Hepatocyte (in vitro differentiated cells): ENCODE results near the gene ARR3. TPM values are rescaled to one million over a fixed set of nuclear protein-coding genes. Genes with fewer than 3 reads are reported as not detected.

ENCODE experiments used
- DNase-seq: peaks from one replicate; pipeline ENCODE4 v3.0.0-alpha.2; 2016; ENCODE audit warnings: low spot score
- H2AFZ ChIP-seq: fragments of 200-600 bp; sonication (generic); 2 replicates; pipeline ENCODE4 v1.6.0; 2016; ENCODE audit warnings: antibody characterized with exemption, mild to moderate bottlenecking
- H3K27ac ChIP-seq: fragments of 200-600 bp; sonication (generic); 2 replicates; pipeline ENCODE4 v1.5.1; 2016; ENCODE audit warnings: mild to moderate bottlenecking
- H3K27me3 ChIP-seq: fragments of 200-600 bp; sonication (generic); 2 replicates; pipeline ENCODE4 v1.6.1; 2016
- H3K36me3 ChIP-seq: fragments of 200-600 bp; sonication (generic); replicated peaks from 2 replicates; pipeline ENCODE4 v1.5.1; 2016; ENCODE audit warnings: low read depth; ENCODE audit not compliant: insufficient read depth
- H3K4me1 ChIP-seq: fragments of 200-600 bp; sonication (generic); 2 replicates; pipeline ENCODE4 v1.5.1; 2016; ENCODE audit warnings: mild to moderate bottlenecking, moderate library complexity; ENCODE audit not compliant: insufficient read depth
- H3K4me2 ChIP-seq: fragments of 200-600 bp; sonication (generic); 2 replicates; pipeline ENCODE4 v1.6.0; 2016
- H3K4me3 ChIP-seq: fragments of 200-600 bp; sonication (generic); 2 replicates; pipeline ENCODE4 v1.5.1; 2016; ENCODE audit warnings: mild to moderate bottlenecking
- H3K79me2 ChIP-seq: fragments of 200-600 bp; sonication (generic); 2 replicates; pipeline ENCODE4 v1.6.0; 2017; ENCODE audit warnings: mild to moderate bottlenecking
- H3K9me2 ChIP-seq: fragments of 200-600 bp; sonication (generic); replicated peaks from 2 replicates; pipeline ENCODE4 v1.6.0; 2017; ENCODE audit warnings: mild to moderate bottlenecking; ENCODE audit not compliant: insufficient read depth
- H3K9me3 ChIP-seq: fragments of 200-600 bp; sonication (generic); 2 replicates; pipeline ENCODE4 v1.5.1; 2016; ENCODE audit warnings: low read depth, mild to moderate bottlenecking
- H4K20me1 ChIP-seq: fragments of 200-600 bp; sonication (generic); 2 replicates; pipeline ENCODE4 v1.6.0; 2016; ENCODE audit warnings: mild to moderate bottlenecking; ENCODE audit not compliant: insufficient read depth, poor library complexity, severe bottlenecking
- EZH2 ChIP-seq: fragments of 200-600 bp; sonication (generic); IDR thresholded peaks from 2 replicates; pipeline ENCODE4 v1.6.1; 2016; ENCODE audit warnings: antibody characterized with exemption, mild to moderate bottlenecking, borderline replicate concordance
- EZH2phosphoT487 ChIP-seq: fragments of 200-600 bp; sonication (generic); IDR thresholded peaks from one replicate; pipeline ENCODE4 v1.6.1; 2018; ENCODE audit warnings: antibody characterized with exemption, mild to moderate bottlenecking, low read depth, moderate library complexity; ENCODE audit not compliant: unreplicated experiment, severe bottlenecking
- WGBS: methylation state at CpG from one replicate; pipeline ENCODE4 v1.1.6; 2016; ENCODE audit warnings: low lambda C conversion rate; ENCODE audit errors: missing lambda C conversion rate; 5-methylcytosine and 5-hydroxymethylcytosine counted together
- polyA plus RNA-seq: library from polyadenylated mRNA; unstranded; fragments of >200 nt; fragmentation: Nextera tagmentation; extraction: Ambion mirVana; gene quantifications from 2 replicates; pipeline ENCODE4 v1.2.1, GENCODE V29; 2016
- small RNA-seq: library from RNA; depleted of rRNA; stranded (forward); fragments of <200 nt; gene quantifications from one replicate; pipeline ENCODE3, GENCODE V24; 2014
- total RNA-seq: library from RNA; depleted of rRNA; stranded (reverse); fragments of >200 nt; gene quantifications from 2 replicates; pipeline ENCODE4 v1.2.3, GENCODE V29; 2014
- TF ChIP-seq, protein P1 (sequence below): fragments of 200-600 bp; sonication (generic); IDR thresholded peaks from 2 replicates; pipeline ENCODE4 v1.5.1; 2016; ENCODE audit warnings: antibody characterized with exemption, mild to moderate bottlenecking; ENCODE audit not compliant: poor library complexity

ARR3 gene
- total and polyA plus RNA-seq, 2 experiments from 2014 or later = not detected

DNA sequence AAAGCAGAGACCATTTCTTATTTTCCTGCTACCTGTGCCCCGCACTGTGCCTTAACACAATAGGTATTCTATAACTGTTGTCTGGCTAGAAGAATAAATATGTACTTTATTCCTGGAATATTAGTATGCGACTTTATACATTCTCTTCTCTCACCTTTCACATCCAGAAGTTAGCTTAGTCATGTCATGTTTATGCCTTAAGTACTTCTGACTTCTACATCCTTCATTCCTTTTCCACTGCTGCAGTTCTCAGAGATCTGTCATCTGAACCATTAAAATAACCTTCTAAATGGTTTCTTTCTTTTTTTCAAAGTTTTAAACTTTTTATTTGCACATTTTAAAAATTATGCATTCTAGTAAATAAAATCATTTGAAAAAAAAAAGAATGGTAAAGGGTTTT lies 56.2 kb downstream of the ARR3 start:
- Histone ChIP-seq H3K27me3 (no peaks in the 10 kb centered on the region), H4K20me1 (no peaks in the 10 kb centered on the region), H3K9me2 (no peaks in the 10 kb centered on the region), H3K4me2 (no peak overlapping the region), H2AFZ (no peak overlapping the region), H3K36me3 (no peaks in the 10 kb centered on the region), H3K79me2 (no peaks in the 10 kb centered on the region), H3K9me3 (no peaks in the 10 kb centered on the region), H3K27ac (no peak overlapping the region), H3K4me1 (no peaks in the 10 kb centered on the region), H3K4me3 (no peak overlapping the region)
- WGBS = 90% methylated on average over 2 of the region's 2 CpGs
- DNase-seq = no peak
- TF ChIP-seq EZH2phosphoT487 = no peak
- TF ChIP-seq, protein P1, sequence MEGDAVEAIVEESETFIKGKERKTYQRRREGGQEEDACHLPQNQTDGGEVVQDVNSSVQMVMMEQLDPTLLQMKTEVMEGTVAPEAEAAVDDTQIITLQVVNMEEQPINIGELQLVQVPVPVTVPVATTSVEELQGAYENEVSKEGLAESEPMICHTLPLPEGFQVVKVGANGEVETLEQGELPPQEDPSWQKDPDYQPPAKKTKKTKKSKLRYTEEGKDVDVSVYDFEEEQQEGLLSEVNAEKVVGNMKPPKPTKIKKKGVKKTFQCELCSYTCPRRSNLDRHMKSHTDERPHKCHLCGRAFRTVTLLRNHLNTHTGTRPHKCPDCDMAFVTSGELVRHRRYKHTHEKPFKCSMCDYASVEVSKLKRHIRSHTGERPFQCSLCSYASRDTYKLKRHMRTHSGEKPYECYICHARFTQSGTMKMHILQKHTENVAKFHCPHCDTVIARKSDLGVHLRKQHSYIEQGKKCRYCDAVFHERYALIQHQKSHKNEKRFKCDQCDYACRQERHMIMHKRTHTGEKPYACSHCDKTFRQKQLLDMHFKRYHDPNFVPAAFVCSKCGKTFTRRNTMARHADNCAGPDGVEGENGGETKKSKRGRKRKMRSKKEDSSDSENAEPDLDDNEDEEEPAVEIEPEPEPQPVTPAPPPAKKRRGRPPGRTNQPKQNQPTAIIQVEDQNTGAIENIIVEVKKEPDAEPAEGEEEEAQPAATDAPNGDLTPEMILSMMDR = no peak
- TF ChIP-seq EZH2 = no peak

DNA sequence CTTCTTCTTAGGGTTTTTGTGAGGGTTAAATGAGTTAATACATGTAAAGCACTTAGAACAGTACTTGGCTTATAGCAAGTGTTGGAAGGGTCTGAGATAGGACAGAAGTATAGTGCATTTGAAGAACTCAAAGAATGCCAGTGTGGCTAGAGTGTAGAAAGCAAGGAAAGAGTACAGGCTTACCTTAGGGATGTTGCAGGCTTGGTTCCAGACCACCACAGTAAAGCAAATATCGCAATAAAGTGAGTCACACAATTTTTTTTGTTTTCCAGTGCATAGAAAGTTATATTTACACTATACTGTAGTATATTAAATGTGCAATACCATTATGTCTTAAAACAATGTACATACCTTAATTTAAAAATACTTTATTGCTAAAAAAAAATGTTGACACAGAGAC lies 63.0 kb downstream of the ARR3 start:
- H3K36me3 ChIP-seq = no peaks in the 10 kb centered on the region
- no peak overlapping the region for H3K4me2 ChIP-seq
- no peaks in the 10 kb centered on the region for H3K9me2 ChIP-seq
- H3K4me3 ChIP-seq = no peak overlapping the region
- no peak overlapping the region for H2AFZ ChIP-seq
- no peaks in the 10 kb centered on the region for H3K79me2 ChIP-seq
- no peaks in the 10 kb centered on the region for H3K9me3 ChIP-seq
- WGBS = 61% methylated on average over 1 of the region's 1 CpG
- no peaks in the 10 kb centered on the region for H3K27me3 ChIP-seq
- H3K27ac ChIP-seq = no peak overlapping the region
- TF ChIP-seq EZH2 (no peak), EZH2phosphoT487 (no peak)
- TF ChIP-seq, protein P1 = no peak
- no peak for DNase-seq
- no peaks in the 10 kb centered on the region for H4K20me1 ChIP-seq
- H3K4me1 ChIP-seq = no peaks in the 10 kb centered on the region

Small RNA genes within 50 kb of the gene (small RNA-seq; reads per million reads assigned to genes)
- not detected for gene RNA5SP507

Other genes with a start within 250 kb of the ARR3 start
- gene AWAT2, start 218.4 kb upstream of the ARR3 start, total RNA-seq = not detected in 2 replicates
- gene AWAT2, start 218.4 kb upstream of the ARR3 start, polyA plus RNA-seq = not detected in 2 replicates
- gene OTUD6A, start 205.9 kb upstream of the ARR3 start, total RNA-seq = not detected in 2 replicates
- gene OTUD6A, start 205.9 kb upstream of the ARR3 start, polyA plus RNA-seq = not detected in 2 replicates
- gene IGBP1, start 134.9 kb upstream of the ARR3 start, total RNA-seq = 61.6 and 72.0 TPM in 2 replicates
- gene IGBP1, start 134.9 kb upstream of the ARR3 start, polyA plus RNA-seq = 26.8 and 30.2 TPM in 2 replicates
- gene DGAT2L6, start 90.9 kb upstream of the ARR3 start, total RNA-seq = not detected in 2 replicates
- gene DGAT2L6, start 90.9 kb upstream of the ARR3 start, polyA plus RNA-seq = 0.16 TPM in 1 of 2 replicates, not detected in the other
- not detected in 2 replicates for gene AWAT1, start 33.7 kb upstream of the ARR3 start, total RNA-seq
- not detected in 2 replicates for gene AWAT1, start 33.7 kb upstream of the ARR3 start, polyA plus RNA-seq
- gene P2RY4, start 8.1 kb upstream of the ARR3 start, total RNA-seq = 0.87 and 3.3 TPM in 2 replicates
- gene P2RY4, start 8.1 kb upstream of the ARR3 start, polyA plus RNA-seq = 2.0 TPM in 2 replicates
- gene RAB41, start 13.8 kb downstream of the ARR3 start, total RNA-seq = not detected in 2 replicates
- not detected in 2 replicates for gene RAB41, start 13.8 kb downstream of the ARR3 start, polyA plus RNA-seq
- 37.6 and 38.8 TPM in 2 replicates for gene PDZD11, start 21.6 kb downstream of the ARR3 start, total RNA-seq
- 52.5 and 57.6 TPM in 2 replicates for gene PDZD11, start 21.6 kb downstream of the ARR3 start, polyA plus RNA-seq
- 4.8 and 6.4 TPM in 2 replicates for gene KIF4A, start 21.8 kb downstream of the ARR3 start, total RNA-seq
- 4.0 and 4.2 TPM in 2 replicates for gene KIF4A, start 21.8 kb downstream of the ARR3 start, polyA plus RNA-seq
- gene GDPD2, start 155.0 kb downstream of the ARR3 start, total RNA-seq = 1.6 TPM in 2 replicates
- gene GDPD2, start 155.0 kb downstream of the ARR3 start, polyA plus RNA-seq = 2.2 and 2.3 TPM in 2 replicates
- 17.7 and 28.5 TPM in 2 replicates for gene DLG3, start 176.5 kb downstream of the ARR3 start, total RNA-seq
- gene DLG3, start 176.5 kb downstream of the ARR3 start, polyA plus RNA-seq = 9.6 and 13.5 TPM in 2 replicates